AG09319 (cell line): ENCODE measurements around the gene PARD3B.

ENCODE experiments used
- DNase-seq: peaks from one replicate; pipeline ENCODE4 v3.0.0-alpha.2; 2010; ENCODE audit warnings: low read depth; ENCODE audit errors: extremely low read depth
- TF ChIP-seq, protein P1 (sequence below): IDR thresholded peaks from 2 replicates; pipeline ENCODE4 v1.5.1; 2011; ENCODE audit warnings: low read depth, mild to moderate bottlenecking, inconsistent platforms, low read length, moderate library complexity

Gene PARD3B

DNA sequence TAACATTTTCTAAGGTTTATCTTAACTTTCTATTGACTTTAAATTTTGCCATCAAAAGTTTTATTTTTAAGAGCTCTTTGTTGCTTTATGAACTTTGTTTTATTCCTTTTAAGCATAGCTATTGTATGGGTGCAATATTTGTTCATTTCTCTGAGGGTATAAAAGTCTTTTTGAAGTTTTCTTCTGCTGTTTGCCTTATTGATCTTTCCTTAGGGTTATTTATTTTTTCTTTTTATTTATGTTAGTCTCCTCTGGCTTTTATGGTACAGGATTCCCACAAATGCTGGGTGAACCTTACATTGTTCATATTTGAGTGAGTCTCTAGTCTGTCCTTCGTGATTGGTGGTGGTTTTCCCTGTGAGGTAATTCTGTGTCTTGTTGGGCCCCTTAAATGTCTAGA lies 68.4 kb downstream of the PARD3B start:
- DNase-seq, result no peak
- TF ChIP-seq, protein P1, sequence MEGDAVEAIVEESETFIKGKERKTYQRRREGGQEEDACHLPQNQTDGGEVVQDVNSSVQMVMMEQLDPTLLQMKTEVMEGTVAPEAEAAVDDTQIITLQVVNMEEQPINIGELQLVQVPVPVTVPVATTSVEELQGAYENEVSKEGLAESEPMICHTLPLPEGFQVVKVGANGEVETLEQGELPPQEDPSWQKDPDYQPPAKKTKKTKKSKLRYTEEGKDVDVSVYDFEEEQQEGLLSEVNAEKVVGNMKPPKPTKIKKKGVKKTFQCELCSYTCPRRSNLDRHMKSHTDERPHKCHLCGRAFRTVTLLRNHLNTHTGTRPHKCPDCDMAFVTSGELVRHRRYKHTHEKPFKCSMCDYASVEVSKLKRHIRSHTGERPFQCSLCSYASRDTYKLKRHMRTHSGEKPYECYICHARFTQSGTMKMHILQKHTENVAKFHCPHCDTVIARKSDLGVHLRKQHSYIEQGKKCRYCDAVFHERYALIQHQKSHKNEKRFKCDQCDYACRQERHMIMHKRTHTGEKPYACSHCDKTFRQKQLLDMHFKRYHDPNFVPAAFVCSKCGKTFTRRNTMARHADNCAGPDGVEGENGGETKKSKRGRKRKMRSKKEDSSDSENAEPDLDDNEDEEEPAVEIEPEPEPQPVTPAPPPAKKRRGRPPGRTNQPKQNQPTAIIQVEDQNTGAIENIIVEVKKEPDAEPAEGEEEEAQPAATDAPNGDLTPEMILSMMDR, result no peak

DNA sequence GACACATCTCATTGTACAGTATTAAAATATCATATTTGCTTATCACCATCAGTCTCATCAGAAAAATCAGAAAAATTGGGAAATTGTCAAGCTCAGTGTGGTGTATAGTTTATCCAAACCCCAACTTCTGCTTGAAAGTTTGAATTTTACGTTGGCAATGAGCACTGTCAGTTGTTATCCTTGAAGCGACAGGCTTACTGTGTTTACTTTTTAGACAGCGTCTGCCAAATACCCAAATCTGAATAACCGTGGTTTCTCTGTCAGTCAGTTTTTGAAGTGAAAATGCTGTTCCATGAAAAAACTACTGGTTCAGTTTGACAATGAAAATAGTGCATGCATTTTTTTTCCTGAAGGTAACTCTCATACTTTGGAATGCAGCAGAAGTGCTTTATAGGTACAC lies 70.2 kb downstream of the PARD3B start:
- DNase-seq, result no peak

DNA sequence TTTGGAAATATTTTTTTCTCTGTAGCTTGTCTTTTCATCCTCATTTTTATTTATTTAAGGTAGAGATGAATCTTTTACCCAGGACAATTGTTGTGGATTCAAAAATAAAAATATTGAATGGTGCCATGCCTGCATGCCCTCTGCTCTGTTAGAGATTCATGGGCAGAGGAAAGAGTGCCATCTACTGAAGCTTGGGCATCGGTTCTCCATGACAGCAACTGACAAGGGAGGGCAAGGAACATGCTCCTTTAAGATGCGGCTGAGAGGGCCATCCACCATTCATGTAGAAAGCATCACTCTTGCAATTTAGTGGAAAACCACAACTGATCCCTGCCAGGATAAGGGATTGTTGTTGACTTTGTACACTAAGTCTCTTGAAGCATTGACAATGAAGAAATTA lies 79.9 kb downstream of the PARD3B start:
- no peak for DNase-seq
- TF ChIP-seq, protein P1, result no peak

More for the DNA sequence above, 70.2 kb downstream of the PARD3B start:
- TF ChIP-seq, protein P1, result no peak

DNA sequence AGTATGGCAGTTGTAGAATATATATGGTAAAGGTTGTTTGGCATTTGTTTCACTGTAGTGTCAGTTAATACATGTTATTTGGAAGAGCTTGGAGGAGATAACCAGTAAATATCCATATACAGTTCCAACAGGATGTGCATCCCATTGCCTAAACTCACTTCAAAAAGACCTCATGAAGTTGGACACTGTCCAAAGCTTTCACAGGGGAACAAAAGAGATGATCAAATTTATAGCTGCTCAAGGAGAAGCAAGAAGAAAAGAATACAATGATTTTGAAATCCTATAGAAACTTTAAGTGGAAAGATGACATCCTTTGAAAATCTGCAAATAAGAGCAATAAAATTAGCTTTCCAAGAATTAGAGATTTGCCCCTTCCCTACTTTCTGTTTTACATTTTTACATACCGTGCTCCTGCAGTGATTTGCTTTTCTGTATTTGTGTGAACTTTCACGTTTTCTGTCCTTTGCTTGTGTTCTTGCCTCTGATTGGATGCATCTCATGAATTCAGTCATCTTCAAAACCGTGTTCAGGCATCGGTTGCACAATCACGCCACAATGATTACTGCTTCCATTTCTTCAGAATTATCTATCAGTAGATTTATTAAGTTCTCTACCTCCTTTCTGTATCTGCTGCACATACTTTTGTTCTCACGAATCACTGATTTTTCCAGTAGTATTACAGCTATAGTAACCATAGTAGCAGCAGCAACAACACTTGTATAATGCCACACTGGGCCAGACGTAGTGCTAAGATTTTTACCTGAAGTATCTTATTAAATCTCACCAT lies 83.8 kb downstream of the PARD3B start:
- DNase-seq, result no peak
- TF ChIP-seq, protein P1, result no peak

DNA sequence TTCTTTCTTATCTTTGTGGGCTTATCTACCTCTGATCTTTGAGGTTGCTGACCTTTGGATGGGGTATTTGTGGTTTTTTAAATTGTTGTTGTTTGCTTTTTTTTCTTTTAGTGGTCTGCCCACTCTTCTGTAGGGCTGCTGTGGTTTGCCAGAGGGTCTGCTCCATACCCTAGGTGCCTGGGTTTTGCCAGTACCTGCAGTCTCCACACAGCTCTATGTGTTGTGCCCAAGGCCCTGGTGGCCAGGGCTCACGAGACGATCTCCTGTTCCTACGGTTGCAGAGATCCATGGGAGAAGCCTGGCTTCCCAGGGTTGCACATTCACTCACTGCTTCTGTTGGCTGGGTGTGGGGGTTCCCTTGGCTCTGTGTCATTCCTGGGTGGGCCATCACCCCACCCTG lies 87.1 kb downstream of the PARD3B start:
- TF ChIP-seq, protein P1, result no peak
- DNase-seq, result no peak

DNA sequence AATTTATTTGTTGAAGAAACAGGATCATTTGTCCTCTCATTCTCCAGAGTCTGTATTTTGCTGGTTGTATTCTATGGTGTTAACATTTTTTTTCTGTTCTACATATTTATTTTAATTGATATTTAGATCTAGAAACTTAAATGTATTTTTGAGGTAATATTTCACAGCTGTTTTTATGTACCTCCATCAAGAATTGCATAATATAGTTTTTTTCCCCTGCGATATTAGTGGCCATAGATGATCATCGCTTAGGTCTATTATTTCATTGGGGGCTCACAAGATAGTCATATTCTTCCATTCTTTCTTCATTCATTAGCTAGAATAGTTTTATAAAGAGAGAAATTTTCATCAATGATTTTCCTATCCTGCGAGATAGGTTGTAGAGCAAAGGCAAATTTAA lies 89.3 kb downstream of the PARD3B start:
- no peak for DNase-seq
- TF ChIP-seq, protein P1, result no peak

DNA sequence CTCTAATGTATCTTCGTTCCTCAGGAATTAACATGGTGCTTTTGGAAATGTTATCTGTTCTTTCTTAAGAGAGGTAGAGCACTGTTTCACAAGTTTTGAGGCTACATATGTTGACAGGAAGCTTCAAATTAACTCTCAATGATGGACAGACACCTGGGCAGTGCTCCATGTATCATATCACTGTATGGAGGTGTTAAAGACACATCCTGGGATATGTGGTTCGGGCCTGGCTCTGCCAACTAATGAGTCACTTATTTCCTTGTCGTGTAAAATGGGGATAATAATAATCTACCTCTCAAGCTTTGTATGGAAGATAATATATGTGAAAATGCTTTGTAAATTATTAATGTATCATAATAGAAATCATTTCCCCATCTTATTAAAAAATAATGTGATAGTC lies 90.2 kb downstream of the PARD3B start:
- no peak for DNase-seq
- TF ChIP-seq, protein P1, result no peak
